RWPE2 (cell line): ENCODE data around the gene FAM78B.

Experiments used
- ATAC-seq: fragments of 200-7000 bp; cut with Tn5 transposase; 3 replicates; pipeline ENCODE4 v1.9.1; 2021; ENCODE audit warnings: low read depth
- DNase-seq: peaks from one replicate; pipeline ENCODE4 v3.0.0-alpha.2; 2020; ENCODE audit warnings: low spot score
- H3K27ac ChIP-seq: fragments of 450-650 bp; 2 replicates; pipeline ENCODE4 v1.5.1; 2017; ENCODE audit warnings: mild to moderate bottlenecking; ENCODE audit not compliant: poor library complexity, severe bottlenecking
- H3K27me3 ChIP-seq: fragments of 250-450 bp; sonication (Bioruptor Pico); 2 replicates; pipeline ENCODE4 v1.5.1; 2021; ENCODE audit warnings: mild to moderate bottlenecking, moderate library complexity; ENCODE audit not compliant: insufficient read depth, poor library complexity, severe bottlenecking
- H3K36me3 ChIP-seq: fragments of 250-450 bp; sonication (Bioruptor Pico); 2 replicates; pipeline ENCODE4 v1.5.1; 2020; ENCODE audit warnings: low read depth, mild to moderate bottlenecking, moderate library complexity
- H3K4me1 ChIP-seq: fragments of 250-450 bp; sonication (Bioruptor Pico); 2 replicates; pipeline ENCODE4 v1.5.1; 2021; ENCODE audit warnings: mild to moderate bottlenecking, moderate library complexity; ENCODE audit not compliant: insufficient read depth, poor library complexity, severe bottlenecking
- H3K4me3 ChIP-seq: fragments of 250-450 bp; sonication (Bioruptor Pico); 2 replicates; pipeline ENCODE4 v1.5.1; 2021; ENCODE audit warnings: mild to moderate bottlenecking, moderate library complexity; ENCODE audit not compliant: severe bottlenecking
- H3K9me3 ChIP-seq: fragments of 250-450 bp; sonication (Bioruptor Pico); 2 replicates; pipeline ENCODE4 v1.5.1; 2021; ENCODE audit warnings: mild to moderate bottlenecking, moderate library complexity; ENCODE audit not compliant: severe bottlenecking
- CTCF ChIP-seq: fragments of 450-650 bp; IDR thresholded peaks from one replicate; pipeline ENCODE4 v1.5.1; 2017; ENCODE audit warnings: mild to moderate bottlenecking, moderate library complexity; ENCODE audit not compliant: poor library complexity, severe bottlenecking

Gene FAM78B

GRCh38 chr1:166166698-166167571, at the start of gene FAM78B:
TSS of gene FAM78B (minus strand) at chr1:166167001. CDS start at chr1:166166248, 753 bp downstream.
- DNase-seq, result peak; percentile 64
- peaks cover 46% of the 10 kb centered on the region for H3K27me3 ChIP-seq

GRCh38 chr1:166202546-166202945, 35.7 kb upstream of the FAM78B start:
- no peaks in the 10 kb centered on the region for H3K27me3 ChIP-seq
- H3K36me3 ChIP-seq, result no peaks in the 10 kb centered on the region
- H3K9me3 ChIP-seq, result no peaks in the 10 kb centered on the region
- H3K4me1 ChIP-seq, result no peaks in the 10 kb centered on the region
- DNase-seq (no peak), ATAC-seq (no peak)
- no peak for TF ChIP-seq CTCF
- H3K4me3 ChIP-seq, result no peak overlapping the region
- no peak overlapping the region for H3K27ac ChIP-seq

More at GRCh38 chr1:166166698-166167571, at the start of gene FAM78B:
- H3K27ac ChIP-seq, result no peak within 1 kb of the TSS
- H3K4me3 ChIP-seq, result peak within 1 kb of the TSS; percentile 78
- H3K9me3 ChIP-seq, result no peaks in the 10 kb centered on the region
- no peaks in the 10 kb centered on the region for H3K4me1 ChIP-seq
- H3K36me3 ChIP-seq, result no peaks in the 10 kb centered on the region
- TF ChIP-seq CTCF, result peak; percentile 12
- ATAC-seq, result peak; percentile 63

- no peaks in the 10 kb centered on the region for H3K9me3 ChIP-seq
- no peak for ATAC-seq
- no peak overlapping the region for H3K4me3 ChIP-seq
- H3K36me3 ChIP-seq, result no peaks in the 10 kb centered on the region
- no peak overlapping the region for H3K27ac ChIP-seq
- H3K4me1 ChIP-seq, result no peaks in the 10 kb centered on the region
- no peak for DNase-seq
- no peak for TF ChIP-seq CTCF
- no peaks in the 10 kb centered on the region for H3K27me3 ChIP-seq
These were observed 33.9 kb upstream of the FAM78B start for GRCh38 chr1:166200743-166201142.

- no peak overlapping the region for H3K4me3 ChIP-seq
- H3K4me1 ChIP-seq, result no peaks in the 10 kb centered on the region
- H3K36me3 ChIP-seq, result no peaks in the 10 kb centered on the region
- H3K27me3 ChIP-seq, result no peaks in the 10 kb centered on the region
- H3K9me3 ChIP-seq, result no peaks in the 10 kb centered on the region
- H3K27ac ChIP-seq, result no peak overlapping the region
- DNase-seq, result no peak
- ATAC-seq, result no peak
- TF ChIP-seq CTCF, result no peak
These were observed 30.8 kb upstream of the FAM78B start for GRCh38 chr1:166197597-166197996.

GRCh38 chr1:166197141-166197540, 30.3 kb upstream of the FAM78B start:
- H3K9me3 ChIP-seq, result no peaks in the 10 kb centered on the region
- H3K27me3 ChIP-seq, result no peaks in the 10 kb centered on the region
- ATAC-seq, result no peak
- TF ChIP-seq CTCF, result no peak
- no peaks in the 10 kb centered on the region for H3K36me3 ChIP-seq
- H3K27ac ChIP-seq, result no peak overlapping the region
- no peak overlapping the region for H3K4me3 ChIP-seq
- no peaks in the 10 kb centered on the region for H3K4me1 ChIP-seq
- no peak for DNase-seq
